ENCODE measurements around the gene WFIKKN2.
A peak's percentile ranks its signal among the peaks of the same experiment; 100 is the strongest.

The WFIKKN2 gene

GRCh38 chr17:50807009-50807408 lies 28.4 kb upstream of the WFIKKN2 start:
- no peaks in the 10 kb centered on the region for H3K27me3 Mint-ChIP-seq (ENCODE audit: low read depth)
- H3K36me3 Mint-ChIP-seq (ENCODE audit: low read depth): no peaks in the 10 kb centered on the region
- H3K9me3 Mint-ChIP-seq: no peaks in the 10 kb centered on the region
- H3K27ac Mint-ChIP-seq: peak overlapping the region in 1 of 3 experiments; percentile 15
- peaks cover 6% of the 10 kb centered on the region for H3K4me1 Mint-ChIP-seq
- H3K4me3 Mint-ChIP-seq: no peak overlapping the region
- TF ChIP-seq CTCF (IDR thresholded peaks at IDR 0.05; ENCODE audit: unreplicated experiment in 3 of 3): no peak

GRCh38 chr17:50807675-50808074 lies 27.7 kb upstream of the WFIKKN2 start:
- no peaks in the 10 kb centered on the region for H3K9me3 Mint-ChIP-seq
- no peak overlapping the region for H3K27ac Mint-ChIP-seq
- TF ChIP-seq CTCF (IDR thresholded peaks at IDR 0.05; ENCODE audit: unreplicated experiment in 3 of 3): no peak
- H3K4me3 Mint-ChIP-seq: no peak overlapping the region
- H3K27me3 Mint-ChIP-seq (ENCODE audit: low read depth): no peaks in the 10 kb centered on the region
- H3K36me3 Mint-ChIP-seq (ENCODE audit: low read depth): no peaks in the 10 kb centered on the region
- H3K4me1 Mint-ChIP-seq: no peaks in the 10 kb centered on the region

- Mint-ChIP-seq H3K27ac (no peak overlapping the region), H3K4me1 (no peaks in the 10 kb centered on the region), H3K9me3 (no peaks in the 10 kb centered on the region), H3K27me3 (ENCODE audit: low read depth) (no peaks in the 10 kb centered on the region), H3K36me3 (ENCODE audit: low read depth) (no peaks in the 10 kb centered on the region), H3K4me3 (no peak overlapping the region)
- TF ChIP-seq CTCF (IDR thresholded peaks at IDR 0.05; ENCODE audit: unreplicated experiment in 3 of 3): no peak
Measured at GRCh38 chr17:50808413-50808812, 27.0 kb upstream of the WFIKKN2 start.

GRCh38 chr17:50808888-50809287 lies 26.5 kb upstream of the WFIKKN2 start:
- Mint-ChIP-seq H3K4me1 (no peaks in the 10 kb centered on the region), H3K4me3 (no peak overlapping the region), H3K27ac (no peak overlapping the region), H3K36me3 (ENCODE audit: low read depth) (no peaks in the 10 kb centered on the region), H3K27me3 (ENCODE audit: low read depth) (no peaks in the 10 kb centered on the region), H3K9me3 (no peaks in the 10 kb centered on the region)
- TF ChIP-seq CTCF (IDR thresholded peaks at IDR 0.05; ENCODE audit: unreplicated experiment in 3 of 3): no peak

GRCh38 chr17:50813583-50813982 lies 21.8 kb upstream of the WFIKKN2 start:
- Mint-ChIP-seq H3K4me3 (no peak overlapping the region), H3K27me3 (ENCODE audit: low read depth) (no peaks in the 10 kb centered on the region), H3K9me3 (no peaks in the 10 kb centered on the region), H3K4me1 (peaks cover 6% of the 10 kb centered on the region), H3K36me3 (ENCODE audit: low read depth) (no peaks in the 10 kb centered on the region), H3K27ac (no peak overlapping the region)
- TF ChIP-seq CTCF (IDR thresholded peaks at IDR 0.05; ENCODE audit: unreplicated experiment in 3 of 3): no peak

- peaks cover 6% of the 10 kb centered on the region for H3K4me1 Mint-ChIP-seq
Measured at GRCh38 chr17:50815400-50815799, 20.0 kb upstream of the WFIKKN2 start.

More at GRCh38 chr17:50815400-50815799, 20.0 kb upstream of the WFIKKN2 start:
- H3K4me3 Mint-ChIP-seq: no peak overlapping the region
- no peaks in the 10 kb centered on the region for H3K36me3 Mint-ChIP-seq (ENCODE audit: low read depth)
- H3K27me3 Mint-ChIP-seq (ENCODE audit: low read depth): peaks cover 4% of the 10 kb centered on the region
- no peaks in the 10 kb centered on the region for H3K9me3 Mint-ChIP-seq
- TF ChIP-seq CTCF (IDR thresholded peaks at IDR 0.05; ENCODE audit: unreplicated experiment in 3 of 3): no peak
- no peak overlapping the region for H3K27ac Mint-ChIP-seq

All from nephron (organoid).